GDM1 (cell line): ENCODE results near the gene MUTYH.
A peak's percentile ranks its signal among the peaks of the same experiment; 100 is the strongest.

Source experiments
- DNase-seq: peaks from one replicate; lab custom pipeline; 2025; lab: John Stamatoyannopoulos, UW

Gene MUTYH

DNA sequence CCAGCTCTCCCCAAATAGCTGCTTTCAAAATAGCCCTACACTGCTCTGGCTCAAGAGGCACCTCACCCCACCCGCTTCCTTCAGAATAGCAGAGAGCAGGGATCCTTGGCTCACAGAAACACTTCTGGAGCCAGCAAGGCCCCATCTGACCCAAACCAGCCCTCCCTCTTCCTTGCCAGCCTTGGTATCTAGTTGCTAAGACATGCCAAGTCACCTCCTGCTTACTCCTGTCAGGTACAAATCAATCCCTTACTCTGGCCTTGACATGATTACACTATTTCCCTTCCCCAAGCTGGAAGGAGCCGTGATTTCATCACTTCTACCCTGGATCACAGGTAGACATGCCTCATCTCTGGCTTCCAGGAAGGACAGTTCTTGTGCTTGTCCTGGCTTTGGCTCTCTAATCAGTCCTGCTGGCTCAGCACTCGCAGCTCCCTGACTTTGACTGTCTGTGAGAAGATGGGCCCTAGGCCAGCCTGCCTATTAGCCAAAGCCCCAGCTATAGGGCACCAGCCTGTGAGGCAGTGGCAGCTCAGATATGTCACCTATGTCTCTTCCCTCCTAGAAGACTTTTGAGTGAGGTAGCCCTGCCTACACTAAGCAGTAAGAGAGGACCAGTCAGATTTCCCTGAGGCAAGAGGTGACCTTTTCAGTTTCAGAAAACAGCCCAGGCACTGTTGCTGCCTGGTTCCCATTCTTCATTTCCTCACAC lies 8.9 kb upstream of the MUTYH start:
- DNase-seq = no peak

DNA sequence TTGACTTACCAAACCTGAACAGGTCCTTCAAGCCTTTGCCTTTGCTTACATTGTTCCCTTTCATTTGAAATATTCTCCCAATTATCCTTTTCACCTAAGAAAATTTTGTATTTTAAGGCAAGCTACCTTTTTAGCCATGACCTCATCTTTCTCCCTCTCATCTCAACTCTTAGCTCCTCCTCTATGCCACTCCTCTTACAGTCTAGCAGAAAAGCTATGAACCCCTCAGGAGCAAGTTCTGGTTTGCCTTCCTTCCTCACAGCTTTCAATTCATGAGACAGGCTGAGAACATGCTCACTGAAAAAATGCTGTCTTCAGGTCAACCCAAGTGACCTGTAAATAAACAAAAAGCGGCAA lies 8.3 kb upstream of the MUTYH start:
- no peak for DNase-seq

DNA sequence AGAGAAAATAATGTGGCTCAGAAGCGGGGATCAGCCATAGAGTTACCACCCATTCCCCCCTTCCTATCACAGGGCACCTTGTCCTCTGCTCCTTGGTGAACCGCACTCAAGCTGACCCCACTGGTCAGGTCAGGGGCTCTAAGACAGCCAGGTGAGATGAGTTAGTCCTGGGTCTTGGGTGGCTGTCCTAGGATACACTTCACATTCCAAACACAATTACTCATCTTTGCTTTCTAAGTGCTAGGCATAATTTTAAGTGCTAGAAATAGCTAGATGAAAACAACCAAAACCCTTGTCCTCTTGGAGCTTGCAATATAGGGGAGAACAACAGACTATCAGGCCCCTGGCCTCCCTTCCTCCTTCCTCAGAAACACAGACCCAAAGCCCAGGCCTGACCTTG lies 7.8 kb upstream of the MUTYH start:
- DNase-seq = no peak

DNA sequence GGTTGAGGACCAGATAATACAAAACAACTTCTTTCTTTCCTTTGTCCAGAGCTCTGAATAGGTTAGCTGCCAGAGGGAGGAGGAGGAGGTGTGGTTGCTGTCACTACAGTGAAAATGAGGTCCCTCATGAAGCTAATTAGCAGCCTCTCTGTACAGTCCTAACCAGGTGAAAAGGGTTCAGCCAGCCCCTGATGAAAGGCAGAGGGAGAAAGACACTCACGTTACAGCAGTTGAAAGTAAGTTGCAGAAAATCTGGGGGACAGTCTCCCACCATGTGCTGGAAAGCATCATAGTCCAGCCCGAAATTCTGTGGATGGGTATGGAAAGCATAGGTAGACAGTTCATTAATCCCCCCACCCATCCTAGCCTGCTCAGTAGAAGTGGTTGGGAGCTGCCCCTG lies 6.2 kb upstream of the MUTYH start:
- DNase-seq = no peak

DNA sequence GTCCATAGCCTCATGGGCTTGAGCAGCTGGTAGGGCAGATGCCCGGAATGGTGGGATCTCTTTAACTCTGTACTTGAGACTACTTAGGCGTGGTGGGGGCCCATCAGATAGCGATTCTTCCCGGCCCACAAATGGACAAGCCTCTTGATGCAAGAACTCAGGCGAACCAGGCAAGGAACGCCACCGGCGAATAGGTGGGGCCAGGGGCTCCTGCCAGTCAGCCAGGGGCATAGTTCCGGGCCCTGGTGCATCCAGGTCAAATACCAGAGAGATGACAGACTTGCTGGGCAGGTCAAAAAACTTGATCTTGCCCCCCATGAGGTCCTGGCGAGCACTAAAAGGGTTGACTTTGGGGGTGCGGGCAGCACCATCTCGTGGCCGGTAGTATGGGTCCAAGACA lies 4.8 kb upstream of the MUTYH start:
- DNase-seq = no peak

DNA sequence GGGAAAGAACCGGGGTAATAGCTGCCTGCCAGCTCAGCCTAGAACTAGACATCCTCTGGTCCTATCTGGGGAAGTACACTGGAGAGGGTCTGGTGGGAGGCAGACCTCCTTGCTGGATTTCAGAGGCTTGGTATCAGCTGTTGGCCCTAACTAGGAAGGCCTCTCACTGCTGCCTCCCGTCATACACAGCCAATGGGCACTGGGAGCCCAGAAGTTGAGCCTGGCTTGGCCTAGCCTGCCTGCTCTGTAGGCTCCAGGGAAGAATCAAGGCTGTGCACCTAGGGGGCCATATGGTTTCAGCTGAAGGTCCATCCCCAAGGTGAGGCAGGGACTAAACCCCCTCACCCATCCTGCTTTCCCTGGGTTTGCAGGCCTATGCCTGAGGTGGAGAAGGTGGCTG lies 4.3 kb upstream of the MUTYH start:
- DNase-seq = no peak

DNA sequence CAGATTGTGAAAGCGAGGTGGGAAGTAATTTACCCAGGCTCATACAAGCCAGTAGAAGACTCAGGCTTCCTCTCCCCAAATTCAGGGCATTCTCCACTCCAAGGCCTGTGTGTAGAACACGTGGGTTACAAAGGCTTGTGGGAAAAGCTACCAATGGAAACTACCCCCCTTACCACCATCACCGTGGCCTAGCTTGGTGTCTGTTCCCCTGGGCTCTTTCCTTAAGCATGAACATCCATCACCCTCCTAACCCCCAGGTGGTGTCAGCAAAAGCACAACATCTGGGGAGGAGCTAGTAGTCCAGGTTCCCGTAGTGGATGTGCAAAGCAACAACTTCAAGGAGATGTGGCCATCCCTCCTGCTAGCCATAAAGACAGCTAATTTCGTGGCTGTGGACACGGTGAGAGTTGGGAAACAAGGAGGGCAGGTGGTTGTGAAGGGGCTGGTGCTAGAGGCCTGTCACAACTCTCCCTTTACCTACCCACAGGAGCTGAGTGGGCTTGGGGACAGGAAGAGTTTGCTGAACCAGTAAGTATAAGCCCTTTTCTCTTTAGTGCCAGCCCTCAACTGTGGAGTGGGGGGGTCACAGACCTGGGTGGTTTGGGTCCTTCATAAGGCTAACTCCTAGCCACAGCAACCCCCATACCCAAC lies 701 bp upstream of the MUTYH start:
- DNase-seq = no peak

DNA sequence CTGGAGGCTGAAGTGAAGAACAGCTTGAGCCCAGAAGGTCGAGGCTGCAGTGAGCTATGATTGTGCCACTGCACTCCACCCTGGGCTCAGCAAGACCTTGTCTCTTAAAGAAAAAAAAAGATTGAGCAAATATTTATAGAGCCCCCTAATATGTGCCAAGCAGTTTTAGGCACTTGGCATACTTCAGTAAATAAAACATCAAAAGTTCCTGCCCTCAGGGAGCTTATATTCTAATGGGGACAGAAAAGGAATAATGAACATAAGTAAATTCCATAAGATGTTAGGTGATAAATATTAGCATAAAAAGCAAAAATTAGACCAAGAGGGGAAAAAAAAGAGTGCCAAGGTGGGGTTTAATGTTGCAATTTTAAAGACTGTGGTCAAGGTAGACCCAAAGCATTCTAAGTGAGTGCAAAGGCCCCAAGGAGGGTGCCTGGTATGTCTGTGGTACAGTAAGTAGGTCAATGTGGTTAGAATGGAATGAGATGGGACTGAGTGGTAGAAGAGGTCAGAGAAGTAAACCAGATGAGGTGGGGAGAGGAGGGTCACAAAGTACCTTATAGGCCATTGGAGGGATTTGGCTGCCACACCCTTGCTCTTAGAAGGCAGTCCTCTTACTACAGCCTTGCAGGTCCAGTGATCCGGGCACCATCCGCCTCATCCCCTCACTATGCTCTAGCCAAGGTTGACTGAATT lies 2.5 kb downstream of the MUTYH start:
- DNase-seq = no peak

DNA sequence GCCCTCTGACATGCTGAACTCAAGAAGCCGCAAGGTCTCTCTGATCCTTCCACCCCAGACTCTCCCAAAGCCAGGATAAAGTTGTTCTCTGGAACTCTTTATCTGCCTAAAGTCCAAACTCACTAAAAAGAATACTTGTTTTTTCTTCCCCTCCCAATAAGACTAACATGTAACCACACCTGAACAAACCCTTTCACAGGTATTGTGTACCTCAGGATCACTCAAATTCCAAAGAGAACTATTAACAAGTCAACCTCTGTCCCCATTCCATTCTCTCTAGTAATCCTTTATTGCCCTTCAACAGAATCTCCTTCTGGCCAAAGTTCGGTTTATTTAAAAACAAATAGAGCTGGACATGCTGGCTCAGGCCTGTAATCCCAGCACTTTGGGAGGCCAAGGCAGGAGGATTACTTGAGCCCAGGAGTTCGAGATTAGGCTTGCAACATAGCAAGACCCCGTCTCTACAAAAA lies 4.3 kb downstream of the MUTYH start:
- DNase-seq = no peak

DNA sequence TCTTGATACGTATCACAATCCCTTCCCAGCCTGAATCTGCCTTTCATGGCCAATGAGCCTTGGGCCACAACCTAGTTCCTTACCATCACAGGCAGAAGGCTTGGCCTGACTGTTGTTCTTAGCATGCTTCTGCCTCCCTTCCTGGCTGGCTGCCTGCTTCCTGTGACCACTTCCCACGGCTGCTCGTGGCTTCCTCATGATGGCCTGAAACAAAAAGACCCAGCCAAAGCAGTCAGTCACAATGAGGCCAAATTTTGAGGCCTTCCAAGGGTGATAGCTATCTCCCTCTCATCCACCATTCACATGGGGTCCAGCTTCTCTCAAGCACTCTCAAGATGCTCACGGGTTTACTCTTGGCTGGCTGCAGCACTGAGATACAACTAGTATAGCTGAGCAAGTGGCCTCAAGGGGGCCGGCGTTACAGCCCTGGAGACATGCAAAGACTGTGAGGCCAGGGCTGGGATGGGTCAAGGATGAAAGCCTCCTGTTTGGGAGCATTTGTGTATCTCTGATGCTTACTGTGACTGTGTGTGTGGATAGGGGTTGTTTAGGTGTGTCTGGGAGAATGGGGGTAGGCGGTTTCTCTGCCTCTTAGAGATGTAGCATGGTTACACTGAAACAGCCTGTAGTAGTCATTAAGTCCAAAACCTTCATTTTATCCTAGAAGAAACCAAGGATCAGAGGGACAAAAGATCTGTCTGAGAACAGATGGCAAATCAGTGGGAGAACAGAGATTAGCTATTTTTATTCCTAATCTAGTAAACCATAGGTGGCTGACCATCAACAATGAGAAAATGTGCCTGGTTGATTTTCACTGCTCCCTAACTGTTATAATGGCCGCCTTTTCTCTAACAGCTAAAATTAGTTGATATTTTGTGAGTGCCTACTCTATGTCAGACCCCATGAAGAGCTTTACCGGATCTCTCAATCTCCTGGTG lies 5.7 kb downstream of the MUTYH start:
- peak; percentile 61 for DNase-seq

DNA sequence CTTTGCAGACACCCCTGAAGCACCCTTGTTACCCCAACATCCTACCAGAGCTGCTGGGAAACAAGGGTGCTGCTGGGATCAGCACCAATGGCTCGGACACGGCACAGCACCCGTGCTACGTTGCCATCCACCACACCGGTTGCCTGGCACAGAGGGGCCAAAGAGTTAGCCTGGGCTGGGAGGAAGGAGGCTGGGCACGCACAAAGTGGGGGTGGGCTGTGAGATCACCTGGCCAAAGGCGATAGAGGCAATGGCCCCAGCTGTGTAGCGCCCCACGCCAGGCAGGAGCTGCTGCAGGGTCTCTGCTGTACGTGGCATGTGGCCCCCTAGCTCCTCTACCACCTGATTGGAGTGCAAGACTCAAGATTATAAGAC lies 7.9 kb downstream of the MUTYH start:
- DNase-seq = no peak

DNA sequence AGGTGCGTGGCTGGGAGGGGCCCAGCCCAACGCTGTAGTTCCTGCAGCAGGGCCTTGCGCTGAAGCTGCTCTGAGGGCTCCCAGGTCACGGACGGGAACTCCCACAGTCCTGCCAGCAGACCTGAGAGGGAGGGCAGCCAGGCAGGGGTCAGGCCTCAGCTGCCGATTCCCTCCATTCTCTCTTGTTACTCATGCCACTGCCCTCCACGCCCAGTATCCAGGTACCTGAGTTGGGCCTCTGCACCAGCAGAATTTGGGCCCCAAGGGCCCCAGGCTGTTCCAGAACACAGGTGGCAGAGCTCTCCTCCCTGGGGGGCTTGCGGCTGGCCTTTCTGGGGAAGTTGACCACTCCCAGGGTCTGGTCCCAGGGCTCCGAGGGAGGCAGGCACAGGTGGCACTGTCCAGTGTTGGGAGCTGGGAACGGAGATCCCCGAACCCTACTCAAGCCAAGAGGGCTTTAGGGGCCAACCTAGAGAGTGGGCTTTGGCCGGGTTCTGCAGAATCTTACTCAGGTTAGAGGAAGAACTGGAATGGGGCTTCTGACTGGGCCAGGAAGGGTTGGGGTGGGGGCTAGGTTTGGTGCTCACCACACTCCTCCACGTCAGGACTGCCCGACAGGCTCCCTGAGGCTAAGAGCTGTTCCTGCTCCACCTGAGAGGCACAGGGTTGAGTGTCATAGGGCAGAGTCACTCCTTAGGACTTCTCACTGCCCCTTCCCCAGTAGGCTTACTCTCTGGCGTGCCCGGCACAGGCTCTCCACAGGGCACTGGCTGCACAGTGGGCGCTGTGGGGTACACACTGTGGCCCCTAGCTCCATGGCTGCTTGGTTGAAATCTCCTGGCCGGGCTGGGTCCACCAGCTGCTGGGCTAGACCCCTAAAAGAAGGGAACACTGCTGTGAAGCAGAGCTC lies 8.5 kb downstream of the MUTYH start:
- no peak for DNase-seq

DNA sequence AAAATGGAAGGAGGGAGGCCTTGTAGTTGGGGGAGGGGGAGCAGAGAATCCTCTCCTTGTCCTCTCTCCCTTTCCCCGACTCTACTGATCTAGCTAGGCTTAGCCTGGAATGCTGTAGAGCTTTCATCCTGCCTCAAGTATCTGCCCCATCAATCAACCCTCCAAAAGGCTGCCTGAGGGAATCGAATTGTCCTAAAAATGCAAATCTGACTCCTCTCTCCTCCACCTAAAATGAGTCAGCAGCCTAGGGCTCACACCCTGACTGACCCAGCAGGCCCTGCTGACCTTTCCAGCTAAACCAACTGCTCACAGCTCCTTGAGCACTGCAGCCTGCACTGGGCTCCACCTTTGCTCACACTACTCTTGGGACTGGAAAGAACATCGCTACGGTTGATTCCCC lies 10.8 kb downstream of the MUTYH start:
- DNase-seq = no peak

DNA sequence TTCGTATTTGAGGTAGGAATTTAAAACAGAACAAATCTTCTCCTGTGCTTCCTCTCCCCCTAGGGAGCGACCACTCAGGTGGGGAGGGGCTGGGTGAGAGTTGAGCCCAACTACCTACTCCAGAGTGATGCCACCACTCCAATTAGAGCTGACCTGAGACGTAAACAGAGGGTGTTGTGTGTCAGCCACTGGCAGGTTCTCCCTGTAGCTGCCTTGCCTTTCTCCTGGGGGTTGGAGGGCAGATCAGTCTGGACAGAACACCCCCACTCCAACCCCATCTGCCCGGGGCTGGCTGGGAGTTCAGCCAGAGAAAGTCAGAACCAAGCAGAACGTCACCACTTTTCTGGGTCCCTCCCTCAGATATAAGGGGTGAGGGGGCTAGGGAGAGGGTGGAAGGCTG lies 11.6 kb downstream of the MUTYH start:
- DNase-seq = no peak

DNA sequence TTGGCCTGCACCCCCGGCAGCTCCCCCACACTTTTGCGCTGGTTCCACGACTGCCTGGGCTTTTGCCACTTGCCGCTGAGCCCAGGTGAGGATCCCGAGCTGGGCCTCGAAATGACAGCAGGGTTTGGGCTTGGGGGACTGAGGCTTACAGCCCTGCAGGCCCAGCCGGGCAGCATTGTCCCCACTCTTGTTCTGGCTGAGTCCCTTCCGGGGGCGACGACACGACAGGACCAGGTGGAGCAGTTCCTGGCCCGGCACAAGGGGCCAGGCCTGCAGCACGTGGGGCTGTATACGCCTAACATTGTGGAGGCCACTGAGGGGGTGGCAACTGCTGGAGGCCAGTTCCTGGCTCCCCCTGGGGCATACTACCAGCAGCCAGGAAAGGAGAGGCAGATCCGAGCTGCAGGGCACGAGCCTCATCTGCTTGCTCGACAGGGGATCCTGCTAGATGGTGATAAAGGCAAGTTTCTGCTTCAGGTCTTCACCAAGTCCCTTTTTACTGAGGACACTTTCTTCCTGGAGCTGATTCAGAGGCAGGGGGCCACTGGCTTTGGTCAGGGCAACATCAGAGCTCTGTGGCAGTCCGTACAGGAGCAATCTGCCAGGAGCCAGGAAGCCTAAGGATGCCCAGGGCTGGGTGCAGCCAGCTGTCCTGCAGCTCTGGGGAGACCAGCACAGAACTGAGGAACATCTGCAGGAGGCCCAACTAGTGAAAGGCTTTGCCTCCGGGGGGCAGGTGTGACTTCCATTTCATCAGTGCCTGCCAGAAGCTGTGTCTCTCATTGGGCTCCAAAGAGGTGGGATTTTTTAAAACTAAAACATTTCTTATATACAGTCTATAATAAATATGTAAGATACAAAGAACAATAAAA lies 12.4 kb downstream of the MUTYH start:
- DNase-seq = no peak

DNA sequence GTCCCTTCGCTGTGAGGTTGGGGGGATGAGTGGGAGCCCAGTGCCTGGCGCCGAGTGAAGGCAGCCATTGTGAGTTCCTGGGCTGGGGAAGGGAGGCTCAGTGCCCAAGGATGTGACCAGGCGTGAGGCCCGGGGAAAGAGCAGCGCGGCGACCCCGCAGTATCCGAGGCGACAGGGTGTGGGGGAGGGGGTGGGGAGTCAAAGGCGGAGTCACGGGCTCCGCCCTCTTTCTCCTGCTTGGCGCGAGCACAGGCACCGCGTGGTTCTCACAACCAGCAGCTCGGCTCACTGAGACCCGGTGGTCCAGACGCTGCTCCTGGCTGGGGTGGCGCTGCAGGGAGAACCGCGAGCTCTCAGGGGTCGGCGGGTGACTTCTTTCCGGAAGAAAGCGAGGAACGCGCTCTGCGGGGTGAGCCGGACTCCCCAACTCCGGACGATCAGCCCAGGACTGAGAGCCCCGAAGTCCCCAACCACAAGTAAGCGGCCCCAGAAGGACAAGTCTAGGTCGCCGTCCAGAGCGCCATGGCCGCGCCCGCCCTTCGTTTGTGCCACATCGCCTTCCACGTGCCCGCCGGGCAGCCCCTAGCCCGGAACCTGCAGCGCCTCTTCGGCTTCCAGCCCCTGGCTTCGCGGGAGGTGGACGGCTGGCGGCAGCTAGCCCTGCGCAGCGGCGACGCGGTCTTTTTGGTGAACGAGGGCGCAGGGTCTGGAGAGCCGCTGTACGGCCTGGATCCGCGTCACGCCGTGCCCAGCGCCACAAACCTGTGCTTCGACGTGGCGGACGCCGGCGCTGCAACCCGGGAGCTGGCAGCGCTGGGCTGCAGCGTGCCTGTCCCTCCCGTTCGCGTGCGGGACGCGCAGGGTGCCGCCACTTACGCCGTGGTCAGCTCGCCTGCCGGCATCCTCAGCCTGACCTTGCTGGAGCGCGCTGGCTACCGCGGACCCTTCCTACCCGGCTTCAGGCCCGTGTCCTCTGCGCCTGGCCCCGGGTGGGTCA lies 13.3 kb downstream of the MUTYH start, which contains the start of gene HPDL:
Gene HPDL, plus strand, starts transcription at position 269 of the 997 bp plus-strand sequence. Its CDS starts 254 bp downstream, at position 523.
- no peak for DNase-seq

DNA sequence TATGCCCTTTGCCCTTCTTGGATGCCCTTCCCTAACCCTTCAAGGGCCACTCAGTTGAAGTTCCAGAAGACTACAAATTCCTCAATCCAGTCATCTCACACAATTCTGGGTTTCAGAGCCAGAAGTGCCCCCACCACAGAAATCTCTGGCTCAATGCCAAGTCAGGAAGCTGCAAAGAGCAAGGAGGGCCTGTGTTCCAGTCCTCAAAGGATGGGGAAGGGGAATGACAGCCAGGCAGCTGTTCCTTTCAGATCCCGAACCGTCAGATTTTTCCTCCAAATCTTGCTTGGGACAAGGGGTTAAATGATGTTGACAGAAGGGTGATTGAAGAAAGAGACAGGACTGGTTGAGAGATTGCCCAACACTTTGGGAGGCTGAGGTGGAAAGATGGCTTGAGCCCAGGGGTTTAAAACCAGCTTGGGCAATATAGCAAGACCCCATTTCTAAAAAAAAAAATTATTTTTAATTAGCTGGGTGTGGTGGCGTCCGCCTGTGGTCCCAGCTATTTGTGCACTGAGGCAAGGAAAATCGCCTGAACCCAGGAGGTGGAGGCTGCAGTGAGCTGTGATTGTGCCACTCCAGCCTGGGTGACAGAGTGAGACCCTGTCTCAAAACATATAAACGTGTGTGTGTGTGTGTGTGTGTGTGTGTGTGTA lies 14.3 kb downstream of the MUTYH start:
- no peak for DNase-seq

DNA sequence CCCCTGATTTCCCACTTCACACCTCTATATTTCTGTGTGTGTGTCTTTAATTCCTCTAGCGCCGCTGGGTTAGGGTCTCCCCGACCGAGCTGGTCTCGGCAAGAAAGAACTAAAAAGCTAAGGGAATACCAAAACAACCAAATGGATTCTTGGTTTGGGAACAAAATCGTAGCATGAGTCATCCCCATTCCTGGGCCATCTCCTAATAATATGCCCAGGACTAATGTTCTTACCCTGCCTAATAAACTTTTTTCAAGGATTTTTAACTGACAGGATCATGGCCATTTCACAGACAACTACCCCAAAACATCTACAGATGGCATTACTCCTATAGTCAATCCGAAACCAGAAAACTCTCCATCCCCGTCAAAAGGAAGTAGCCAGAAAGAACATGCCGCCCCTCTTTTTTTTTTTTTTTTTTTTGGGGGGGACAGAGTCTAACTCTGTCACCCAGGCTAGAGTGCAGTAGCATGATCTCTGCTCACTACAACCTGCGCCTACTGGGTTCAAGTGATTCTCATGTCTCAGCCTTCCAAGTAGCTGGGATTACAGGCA lies 17.7 kb downstream of the MUTYH start:
- DNase-seq = no peak
